Endothelial cell of hepatic sinusoid (primary cell): ENCODE measurements around the gene DMPK.

Experiments used
- in situ Hi-C: cut with HindIII; loops from 2 replicates; pipeline ENCODE4 v1.10.0; 2017; ENCODE audit warnings: low sequenced_read_pairs

Gene DMPK

GRCh38 chr19:45782162-45782691 is at the start of gene DMPK:
TSS of gene DMPK (minus strand) at chr19:45782490. CDS start at chr19:45782352, 138 bp downstream.
- in situ Hi-C loops, result no loop called here

GRCh38 chr19:45828945-45829344 is 46.7 kb upstream of the DMPK start:
- in situ Hi-C loops, result no loop called here

GRCh38 chr19:45828523-45828922 is 46.2 kb upstream of the DMPK start:
- in situ Hi-C loops, result no loop called here

GRCh38 chr19:45827459-45828093 is 45.3 kb upstream of the DMPK start:
- in situ Hi-C loops, result no loop called here

- in situ Hi-C loops, result no loop called here
These were observed 44.6 kb upstream of the DMPK start for GRCh38 chr19:45826934-45827333.

GRCh38 chr19:45825917-45826893 is 43.9 kb upstream of the DMPK start:
- in situ Hi-C loops, result no loop called here

GRCh38 chr19:45825263-45825605 is 42.9 kb upstream of the DMPK start:
- in situ Hi-C loops, result no loop called here

- in situ Hi-C loops, result no loop called here
These were observed 42.4 kb upstream of the DMPK start for GRCh38 chr19:45824531-45825262.

- in situ Hi-C loops, result no loop called here
These were observed 41.8 kb upstream of the DMPK start for GRCh38 chr19:45824041-45824471.

- in situ Hi-C loops, result no loop called here
These were observed 40.9 kb upstream of the DMPK start for GRCh38 chr19:45823182-45823581.

- in situ Hi-C loops, result no loop called here
These were observed 40.4 kb upstream of the DMPK start for GRCh38 chr19:45822716-45823115.

GRCh38 chr19:45821570-45821969 is 39.3 kb upstream of the DMPK start:
- in situ Hi-C loops, result no loop called here

- in situ Hi-C loops, result no loop called here
These were observed 38.8 kb upstream of the DMPK start for GRCh38 chr19:45821103-45821521.

- in situ Hi-C loops, result no loop called here
These were observed 38.3 kb upstream of the DMPK start for GRCh38 chr19:45820413-45821102.

- in situ Hi-C loops, result no loop called here
These were observed 37.5 kb upstream of the DMPK start for GRCh38 chr19:45819769-45820168.

GRCh38 chr19:45817725-45818301 is 35.5 kb upstream of the DMPK start:
- in situ Hi-C loops, result no loop called here

- in situ Hi-C loops, result no loop called here
These were observed 34.9 kb upstream of the DMPK start for GRCh38 chr19:45817010-45817724.

GRCh38 chr19:45816236-45817009 is 34.1 kb upstream of the DMPK start:
- in situ Hi-C loops, result no loop called here
